Measurements from ENCODE around the gene GLUD2.

- TF ChIP-seq, protein P1, sequence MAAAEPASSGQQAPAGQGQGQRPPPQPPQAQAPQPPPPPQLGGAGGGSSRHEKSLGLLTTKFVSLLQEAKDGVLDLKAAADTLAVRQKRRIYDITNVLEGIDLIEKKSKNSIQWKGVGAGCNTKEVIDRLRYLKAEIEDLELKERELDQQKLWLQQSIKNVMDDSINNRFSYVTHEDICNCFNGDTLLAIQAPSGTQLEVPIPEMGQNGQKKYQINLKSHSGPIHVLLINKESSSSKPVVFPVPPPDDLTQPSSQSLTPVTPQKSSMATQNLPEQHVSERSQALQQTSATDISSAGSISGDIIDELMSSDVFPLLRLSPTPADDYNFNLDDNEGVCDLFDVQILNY (CRISPR knock-in tag; IDR thresholded peaks at IDR 0.05): no peak
- TF ChIP-seq, protein P2, sequence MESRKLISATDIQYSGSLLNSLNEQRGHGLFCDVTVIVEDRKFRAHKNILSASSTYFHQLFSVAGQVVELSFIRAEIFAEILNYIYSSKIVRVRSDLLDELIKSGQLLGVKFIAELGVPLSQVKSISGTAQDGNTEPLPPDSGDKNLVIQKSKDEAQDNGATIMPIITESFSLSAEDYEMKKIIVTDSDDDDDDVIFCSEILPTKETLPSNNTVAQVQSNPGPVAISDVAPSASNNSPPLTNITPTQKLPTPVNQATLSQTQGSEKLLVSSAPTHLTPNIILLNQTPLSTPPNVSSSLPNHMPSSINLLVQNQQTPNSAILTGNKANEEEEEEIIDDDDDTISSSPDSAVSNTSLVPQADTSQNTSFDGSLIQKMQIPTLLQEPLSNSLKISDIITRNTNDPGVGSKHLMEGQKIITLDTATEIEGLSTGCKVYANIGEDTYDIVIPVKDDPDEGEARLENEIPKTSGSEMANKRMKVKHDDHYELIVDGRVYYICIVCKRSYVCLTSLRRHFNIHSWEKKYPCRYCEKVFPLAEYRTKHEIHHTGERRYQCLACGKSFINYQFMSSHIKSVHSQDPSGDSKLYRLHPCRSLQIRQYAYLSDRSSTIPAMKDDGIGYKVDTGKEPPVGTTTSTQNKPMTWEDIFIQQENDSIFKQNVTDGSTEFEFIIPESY (CRISPR knock-in tag; IDR thresholded peaks at IDR 0.05): no peak
- TF ChIP-seq MYC (IDR thresholded peaks at IDR 0.05; ENCODE audit: low read depth, low read length): no peak
- TF ChIP-seq MYC (CRISPR knock-in tag; IDR thresholded peaks at IDR 0.05; ENCODE audit: borderline replicate concordance, low read depth): no peak
- TF ChIP-seq CTCF (IDR thresholded peaks at IDR 0.05 in 2 of 3, conservative IDR thresholded peaks at IDR 0.05 in 1 of 3; ENCODE audit: insufficient read depth in 2 of 3, low read depth in 1 of 3, low read length in 3 of 3): no peak
Observed at GRCh38 chrX:121010218-121010617, 37.2 kb upstream of the GLUD2 start.

Data from K562 (cell line).